Activated gamma-delta T cell treated with Interleukin-2 at 50 U/mL for 16 hours (primary cell): Measurements from ENCODE around the gene TGIF2LY.
"Not testable (repeated sequence)": the region's sequence is repeated elsewhere in the genome, so short reads cannot be mapped to it uniquely, and the experiment has no call there.

Experiments
- DNase-seq: peaks from one replicate; pipeline ENCODE4 v3.0.0-alpha.2; 2020

The TGIF2LY gene

GRCh38 chrY:3578767-3579166 is at the start of gene TGIF2LY:
Gene TGIF2LY, plus strand, starts transcription at chrY:3579067. Its CDS starts 178 bp downstream, at chrY:3579245.
- DNase-seq: not testable (repeated sequence)
